Measurements from ENCODE around the gene SECISBP2L. TPM values are rescaled to one million over a fixed set of nuclear protein-coding genes. Genes with fewer than 3 reads are reported as not detected.

SECISBP2L gene
- total and polyA plus RNA-seq, 2 of the 4 experiments (the other 2 are of a cell fraction): 13.1 to 34.1 TPM

GRCh38 chr15:48985516-48985915 is 60.7 kb downstream of the SECISBP2L start:
- ATAC-seq (ENCODE audit: low read depth) (no peak), DNase-seq (no peak)
- H3K27me3 ChIP-seq (ENCODE audit: control insufficient read depth, insufficient read depth, low read length): no peaks in the 10 kb centered on the region
- ChIA-PET POLR2A (ENCODE audit: unreplicated experiment) (no interaction called here), CTCF (interaction anchor here (0.7 to 1.5 kb wide), 2 partner anchors 10 to 84 kb away, joined by 4 to 12 read pairs; no protein-coding TSS in a partner anchor)
- H3K27ac ChIP-seq (ENCODE audit: insufficient read depth, low read length): no peak overlapping the region
- no peak overlapping the region for H4K8ac ChIP-seq (ENCODE audit: low read depth in 2 of 2, low read length in 2 of 2)
- H3K79me1 ChIP-seq (ENCODE audit: low read depth in 1 of 2, low read length in 2 of 2): no peaks in the 10 kb centered on the region
- H3K14ac ChIP-seq (replicated peaks; ENCODE audit: low read depth, low read length): no peak overlapping the region
- no peak overlapping the region for H2AK5ac ChIP-seq (ENCODE audit: low read depth, low read length)
- no peak overlapping the region for H3K23ac ChIP-seq (ENCODE audit: low read depth, low read length)
- no peak overlapping the region for H2AK9ac ChIP-seq (replicated peaks; ENCODE audit: low read depth, low read length, poor library complexity)
- H4K20me1 ChIP-seq (ENCODE audit: insufficient read depth, low read length): no peaks in the 10 kb centered on the region
- H3K36me3 ChIP-seq (ENCODE audit: control insufficient read depth, insufficient read depth, low read length): peaks cover 6% of the 10 kb centered on the region
- H2BK120ac ChIP-seq (ENCODE audit: low read depth, low read length): no peak overlapping the region
- no peak overlapping the region for H4K91ac ChIP-seq (ENCODE audit: insufficient read depth, low read depth, low read length)
- no peak overlapping the region for H3K18ac ChIP-seq (ENCODE audit: low read depth, low read length)
- no peaks in the 10 kb centered on the region for H3K9me3 ChIP-seq (ENCODE audit: control insufficient read depth, insufficient read depth, low read length)
- dilution Hi-C loops (cut with HindIII; ENCODE audit: low sequenced_read_pairs, unreplicated experiment): no loop called here
- no peak overlapping the region for H3K4me2 ChIP-seq (ENCODE audit: low read depth, low read length)
- H3K56ac ChIP-seq (ENCODE audit: extremely low read depth, insufficient read depth, low read length): no peak overlapping the region
- H3K4me1 ChIP-seq (ENCODE audit: control insufficient read depth, insufficient read depth, low read length): peaks cover 4% of the 10 kb centered on the region
- TF ChIP-seq NFE2L2 (IDR thresholded peaks at IDR 0.05; ENCODE audit: low read depth, low read length) (no peak), RAD21 (IDR thresholded peaks at IDR 0.05; ENCODE audit: low read length) (no peak), SMC3 (IDR thresholded peaks at IDR 0.05; ENCODE audit: low read depth, low read length) (no peak), ELK1 (IDR thresholded peaks at IDR 0.05; ENCODE audit: borderline replicate concordance, low read depth, low read length) (no peak), BHLHE40 (IDR thresholded peaks at IDR 0.05; ENCODE audit: low read depth, low read length) (no peak), MXI1 (IDR thresholded peaks at IDR 0.05; ENCODE audit: borderline replicate concordance, low read depth, low read length) (no peak), RCOR1 (IDR thresholded peaks at IDR 0.05; ENCODE audit: insufficient replicate concordance, low read length) (no peak), CEBPB (IDR thresholded peaks at IDR 0.05; ENCODE audit: low read depth, low read length) (no peak), CHD1 (IDR thresholded peaks at IDR 0.05; ENCODE audit: low read depth, low read length) (no peak), POLR2A (IDR thresholded peaks at IDR 0.05; ENCODE audit: low read depth, low read length) (no peak), RFX5 (IDR thresholded peaks at IDR 0.05; ENCODE audit: low read depth, low read length) (no peak), MAFK (IDR thresholded peaks at IDR 0.05; ENCODE audit: low read depth, low read length) (no peak), MAZ (IDR thresholded peaks at IDR 0.05; ENCODE audit: borderline replicate concordance, low read depth, low read length) (no peak), FOS (IDR thresholded peaks at IDR 0.05; ENCODE audit: low read depth, low read length) (no peak), USF2 (IDR thresholded peaks at IDR 0.05; ENCODE audit: low read depth, low read length) (no peak), CTCF (conservative IDR thresholded peaks at IDR 0.05; ENCODE audit: low read depth, low read length) (no peak)
- no peak overlapping the region for H3K4me3 ChIP-seq (ENCODE audit: insufficient read depth, low read depth, low read length)
- no peak overlapping the region for H3K4ac ChIP-seq (ENCODE audit: low read depth, low read length)
- H2BK5ac ChIP-seq (ENCODE audit: low read depth, low read length, poor library complexity, severe bottlenecking): no peak overlapping the region
- in situ Hi-C loops (cut with MboI; ENCODE audit: low sequenced_read_pairs): no loop called here
- H2AFZ ChIP-seq (replicated peaks; ENCODE audit: low read length, poor library complexity): no peak overlapping the region
- intact Hi-C loops (cut with micrococcal nuclease): no loop called here
- WGBS, 2 experiments (ENCODE audit: extremely low coverage in 2 of 2, insufficient read length in 1 of 2): no CpG with 5 or more reads among the region's 3 CpGs
- BruUV-seq (replicated peaks): no TSS peak
- no peak overlapping the region for H4K5ac ChIP-seq (ENCODE audit: low read depth, low read length)
- no peaks in the 10 kb centered on the region; the same call in 1 of the 2 replicates for H3K9me1 ChIP-seq (ENCODE audit: insufficient read depth, low read length)
- H3K9ac ChIP-seq (ENCODE audit: low read depth, low read length): no peak overlapping the region
- H2BK20ac ChIP-seq (ENCODE audit: low read depth, low read length): no peak overlapping the region
- H2BK15ac ChIP-seq (ENCODE audit: low read depth, low read length): no peak overlapping the region
